ENCODE data around the gene MALAT1. TPM values are rescaled to one million over a fixed set of nuclear protein-coding genes. Genes with fewer than 3 reads are reported as not detected.
A peak's percentile ranks its signal among the peaks of the same experiment; 100 is the strongest.

Gene MALAT1
- total and polyA plus RNA-seq, 2 experiments from 2014 or later: 2,206 to 6,020 TPM

DNA sequence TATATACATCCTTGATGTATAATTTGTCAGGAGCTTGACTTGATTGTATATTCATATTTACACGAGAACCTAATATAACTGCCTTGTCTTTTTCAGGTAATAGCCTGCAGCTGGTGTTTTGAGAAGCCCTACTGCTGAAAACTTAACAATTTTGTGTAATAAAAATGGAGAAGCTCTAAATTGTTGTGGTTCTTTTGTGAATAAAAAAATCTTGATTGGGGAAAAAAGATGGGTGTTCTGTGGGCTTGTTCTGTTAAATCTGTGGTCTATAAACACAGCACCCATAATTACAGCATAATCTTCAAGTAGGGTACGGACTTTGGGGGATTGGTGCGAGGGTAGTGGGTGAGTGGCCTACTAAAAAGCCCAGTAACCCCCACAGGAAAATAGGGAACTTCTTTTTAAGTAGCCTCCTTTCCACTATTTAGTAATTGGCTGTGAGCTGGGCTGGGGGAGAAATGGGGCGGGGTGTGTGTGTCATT, 7.5 kb downstream of the MALAT1 start:
- peaks cover 59% of the 10 kb centered on the region for H3K27me3 Mint-ChIP-seq (ENCODE audit: insufficient read depth, low read depth, poor library complexity)
- no peaks in the 10 kb centered on the region for H3K9me2 ChIP-seq (ENCODE audit: insufficient read depth)
- no peaks in the 10 kb centered on the region for H3K27me3 ChIP-seq (ENCODE audit: insufficient read depth)
- 0 out of 2 replicates have a peak overlapping the region, but pooled peaks have one; percentile 20 for H3K4me2 ChIP-seq
- H4K20me1 ChIP-seq (replicated peaks; ENCODE audit: insufficient read depth): peaks cover 41% of the 10 kb centered on the region
- no peaks in the 10 kb centered on the region; the same call in 2 of the 3 replicates for H3K36me3 Mint-ChIP-seq (ENCODE audit: low read depth)
- peaks cover 15% of the 10 kb centered on the region; the same call in 2 of the 3 replicates for H3K9me3 Mint-ChIP-seq
- no peak for ATAC-seq
- H3K27ac ChIP-seq (ENCODE audit: low read depth): peak overlapping the region; percentile 34
- H3K4me3 Mint-ChIP-seq: no peak overlapping the region; the same call in 2 of the 3 replicates
- H3K36me3 ChIP-seq (ENCODE audit: insufficient read depth): peaks cover 49% of the 10 kb centered on the region
- H3K4me3 ChIP-seq: peak overlapping the region; percentile 65; the same call in 1 of the 2 replicates
- TF ChIP-seq POLR2AphosphoS5 (IDR thresholded peaks at IDR 0.05; ENCODE audit: low read depth) (no peak), CREB1 (CRISPR knock-in tag; IDR thresholded peaks at IDR 0.05; ENCODE audit: low read depth) (no peak), JUNB (IDR thresholded peaks at IDR 0.05; ENCODE audit: unreplicated experiment) (no peak), ZNF114 (CRISPR knock-in tag; IDR thresholded peaks at IDR 0.05) (no peak), STAT1 (IDR thresholded peaks at IDR 0.05; ENCODE audit: unreplicated experiment) (no peak)
- TF ChIP-seq, protein P1, sequence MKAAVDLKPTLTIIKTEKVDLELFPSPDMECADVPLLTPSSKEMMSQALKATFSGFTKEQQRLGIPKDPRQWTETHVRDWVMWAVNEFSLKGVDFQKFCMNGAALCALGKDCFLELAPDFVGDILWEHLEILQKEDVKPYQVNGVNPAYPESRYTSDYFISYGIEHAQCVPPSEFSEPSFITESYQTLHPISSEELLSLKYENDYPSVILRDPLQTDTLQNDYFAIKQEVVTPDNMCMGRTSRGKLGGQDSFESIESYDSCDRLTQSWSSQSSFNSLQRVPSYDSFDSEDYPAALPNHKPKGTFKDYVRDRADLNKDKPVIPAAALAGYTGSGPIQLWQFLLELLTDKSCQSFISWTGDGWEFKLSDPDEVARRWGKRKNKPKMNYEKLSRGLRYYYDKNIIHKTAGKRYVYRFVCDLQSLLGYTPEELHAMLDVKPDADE (IDR thresholded peaks at IDR 0.05): no peak
- TF ChIP-seq, protein P2, sequence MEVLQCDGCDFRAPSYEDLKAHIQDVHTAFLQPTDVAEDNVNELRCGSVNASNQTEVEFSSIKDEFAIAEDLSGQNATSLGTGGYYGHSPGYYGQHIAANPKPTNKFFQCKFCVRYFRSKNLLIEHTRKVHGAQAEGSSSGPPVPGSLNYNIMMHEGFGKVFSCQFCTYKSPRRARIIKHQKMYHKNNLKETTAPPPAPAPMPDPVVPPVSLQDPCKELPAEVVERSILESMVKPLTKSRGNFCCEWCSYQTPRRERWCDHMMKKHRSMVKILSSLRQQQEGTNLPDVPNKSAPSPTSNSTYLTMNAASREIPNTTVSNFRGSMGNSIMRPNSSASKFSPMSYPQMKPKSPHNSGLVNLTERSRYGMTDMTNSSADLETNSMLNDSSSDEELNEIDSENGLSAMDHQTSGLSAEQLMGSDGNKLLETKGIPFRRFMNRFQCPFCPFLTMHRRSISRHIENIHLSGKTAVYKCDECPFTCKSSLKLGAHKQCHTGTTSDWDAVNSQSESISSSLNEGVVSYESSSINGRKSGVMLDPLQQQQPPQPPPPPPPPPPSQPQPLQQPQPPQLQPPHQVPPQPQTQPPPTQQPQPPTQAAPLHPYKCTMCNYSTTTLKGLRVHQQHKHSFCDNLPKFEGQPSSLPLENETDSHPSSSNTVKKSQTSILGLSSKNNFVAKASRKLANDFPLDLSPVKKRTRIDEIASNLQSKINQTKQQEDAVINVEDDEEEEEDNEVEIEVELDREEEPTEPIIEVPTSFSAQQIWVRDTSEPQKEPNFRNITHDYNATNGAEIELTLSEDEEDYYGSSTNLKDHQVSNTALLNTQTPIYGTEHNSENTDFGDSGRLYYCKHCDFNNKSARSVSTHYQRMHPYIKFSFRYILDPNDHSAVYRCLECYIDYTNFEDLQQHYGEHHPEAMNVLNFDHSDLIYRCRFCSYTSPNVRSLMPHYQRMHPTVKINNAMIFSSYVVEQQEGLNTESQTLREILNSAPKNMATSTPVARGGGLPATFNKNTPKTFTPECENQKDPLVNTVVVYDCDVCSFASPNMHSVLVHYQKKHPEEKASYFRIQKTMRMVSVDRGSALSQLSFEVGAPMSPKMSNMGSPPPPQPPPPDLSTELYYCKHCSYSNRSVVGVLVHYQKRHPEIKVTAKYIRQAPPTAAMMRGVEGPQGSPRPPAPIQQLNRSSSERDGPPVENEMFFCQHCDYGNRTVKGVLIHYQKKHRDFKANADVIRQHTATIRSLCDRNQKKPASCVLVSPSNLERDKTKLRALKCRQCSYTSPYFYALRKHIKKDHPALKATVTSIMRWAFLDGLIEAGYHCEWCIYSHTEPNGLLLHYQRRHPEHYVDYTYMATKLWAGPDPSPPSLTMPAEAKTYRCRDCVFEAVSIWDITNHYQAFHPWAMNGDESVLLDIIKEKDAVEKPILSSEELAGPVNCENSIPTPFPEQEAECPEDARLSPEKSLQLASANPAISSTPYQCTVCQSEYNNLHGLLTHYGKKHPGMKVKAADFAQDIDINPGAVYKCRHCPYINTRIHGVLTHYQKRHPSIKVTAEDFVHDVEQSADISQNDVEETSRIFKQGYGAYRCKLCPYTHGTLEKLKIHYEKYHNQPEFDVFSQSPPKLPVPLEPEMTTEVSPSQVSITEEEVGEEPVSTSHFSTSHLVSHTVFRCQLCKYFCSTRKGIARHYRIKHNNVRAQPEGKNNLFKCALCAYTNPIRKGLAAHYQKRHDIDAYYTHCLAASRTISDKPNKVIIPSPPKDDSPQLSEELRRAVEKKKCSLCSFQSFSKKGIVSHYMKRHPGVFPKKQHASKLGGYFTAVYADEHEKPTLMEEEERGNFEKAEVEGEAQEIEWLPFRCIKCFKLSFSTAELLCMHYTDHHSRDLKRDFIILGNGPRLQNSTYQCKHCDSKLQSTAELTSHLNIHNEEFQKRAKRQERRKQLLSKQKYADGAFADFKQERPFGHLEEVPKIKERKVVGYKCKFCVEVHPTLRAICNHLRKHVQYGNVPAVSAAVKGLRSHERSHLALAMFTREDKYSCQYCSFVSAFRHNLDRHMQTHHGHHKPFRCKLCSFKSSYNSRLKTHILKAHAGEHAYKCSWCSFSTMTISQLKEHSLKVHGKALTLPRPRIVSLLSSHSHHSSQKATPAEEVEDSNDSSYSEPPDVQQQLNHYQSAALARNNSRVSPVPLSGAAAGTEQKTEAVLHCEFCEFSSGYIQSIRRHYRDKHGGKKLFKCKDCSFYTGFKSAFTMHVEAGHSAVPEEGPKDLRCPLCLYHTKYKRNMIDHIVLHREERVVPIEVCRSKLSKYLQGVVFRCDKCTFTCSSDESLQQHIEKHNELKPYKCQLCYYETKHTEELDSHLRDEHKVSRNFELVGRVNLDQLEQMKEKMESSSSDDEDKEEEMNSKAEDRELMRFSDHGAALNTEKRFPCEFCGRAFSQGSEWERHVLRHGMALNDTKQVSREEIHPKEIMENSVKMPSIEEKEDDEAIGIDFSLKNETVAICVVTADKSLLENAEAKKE (CRISPR knock-in tag; IDR thresholded peaks at IDR 0.05): no peak
- TF ChIP-seq, protein P3, sequence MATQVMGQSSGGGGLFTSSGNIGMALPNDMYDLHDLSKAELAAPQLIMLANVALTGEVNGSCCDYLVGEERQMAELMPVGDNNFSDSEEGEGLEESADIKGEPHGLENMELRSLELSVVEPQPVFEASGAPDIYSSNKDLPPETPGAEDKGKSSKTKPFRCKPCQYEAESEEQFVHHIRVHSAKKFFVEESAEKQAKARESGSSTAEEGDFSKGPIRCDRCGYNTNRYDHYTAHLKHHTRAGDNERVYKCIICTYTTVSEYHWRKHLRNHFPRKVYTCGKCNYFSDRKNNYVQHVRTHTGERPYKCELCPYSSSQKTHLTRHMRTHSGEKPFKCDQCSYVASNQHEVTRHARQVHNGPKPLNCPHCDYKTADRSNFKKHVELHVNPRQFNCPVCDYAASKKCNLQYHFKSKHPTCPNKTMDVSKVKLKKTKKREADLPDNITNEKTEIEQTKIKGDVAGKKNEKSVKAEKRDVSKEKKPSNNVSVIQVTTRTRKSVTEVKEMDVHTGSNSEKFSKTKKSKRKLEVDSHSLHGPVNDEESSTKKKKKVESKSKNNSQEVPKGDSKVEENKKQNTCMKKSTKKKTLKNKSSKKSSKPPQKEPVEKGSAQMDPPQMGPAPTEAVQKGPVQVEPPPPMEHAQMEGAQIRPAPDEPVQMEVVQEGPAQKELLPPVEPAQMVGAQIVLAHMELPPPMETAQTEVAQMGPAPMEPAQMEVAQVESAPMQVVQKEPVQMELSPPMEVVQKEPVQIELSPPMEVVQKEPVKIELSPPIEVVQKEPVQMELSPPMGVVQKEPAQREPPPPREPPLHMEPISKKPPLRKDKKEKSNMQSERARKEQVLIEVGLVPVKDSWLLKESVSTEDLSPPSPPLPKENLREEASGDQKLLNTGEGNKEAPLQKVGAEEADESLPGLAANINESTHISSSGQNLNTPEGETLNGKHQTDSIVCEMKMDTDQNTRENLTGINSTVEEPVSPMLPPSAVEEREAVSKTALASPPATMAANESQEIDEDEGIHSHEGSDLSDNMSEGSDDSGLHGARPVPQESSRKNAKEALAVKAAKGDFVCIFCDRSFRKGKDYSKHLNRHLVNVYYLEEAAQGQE (IDR thresholded peaks at IDR 0.05; ENCODE audit: unreplicated experiment): no peak
- peak overlapping the region; percentile 90 for H3K27ac Mint-ChIP-seq
- peaks cover 59% of the 10 kb centered on the region for H3F3A ChIP-seq (replicated peaks; ENCODE audit: low read depth)
- peaks cover 40% of the 10 kb centered on the region for H3K4me1 Mint-ChIP-seq
- H2AFZ ChIP-seq: no peak overlapping the region
- H3K79me2 ChIP-seq (replicated peaks; ENCODE audit: insufficient read depth): peaks cover 51% of the 10 kb centered on the region
- H3K4me1 ChIP-seq (ENCODE audit: insufficient read depth): peaks cover 25% of the 10 kb centered on the region
- DNase-seq (ENCODE audit: low spot score): peak; percentile 59

Measured in GM23338 (cell line).